ENCODE results near the gene RPS19BP1.

RPS19BP1 gene

GRCh38 chr22:39535831-39536449 is 3.4 kb upstream of the RPS19BP1 start:
- Histone ChIP-seq H3K9me3 (ENCODE audit: insufficient read depth, low read length) (no peaks in the 10 kb centered on the region), H2AFZ (ENCODE audit: low read depth, low read length, severe bottlenecking) (no peak overlapping the region), H3K27ac (ENCODE audit: low read depth, low read length) (no peak overlapping the region), H3K27me3 (ENCODE audit: low read length) (no peaks in the 10 kb centered on the region), H3K9ac (ENCODE audit: low read length) (no peak overlapping the region), H3F3A (ENCODE audit: insufficient read depth) (peaks cover 7% of the 10 kb centered on the region; the same call in 1 of the 2 replicates), H3K79me2 (ENCODE audit: insufficient read depth, low read length) (peaks cover 15% of the 10 kb centered on the region), H3K4me3 (ENCODE audit: insufficient read depth, low read length, poor library complexity, severe bottlenecking) (no peak overlapping the region), H3K9me2 (replicated peaks; ENCODE audit: insufficient read depth, low read length) (no peaks in the 10 kb centered on the region), H4K20me1 (ENCODE audit: low read depth, low read length) (no peaks in the 10 kb centered on the region), H3K4me2 (ENCODE audit: low read depth, low read length, poor library complexity, severe bottlenecking) (no peak overlapping the region), H3K36me3 (ENCODE audit: low read length) (no peaks in the 10 kb centered on the region)
- TF ChIP-seq, protein P1, sequence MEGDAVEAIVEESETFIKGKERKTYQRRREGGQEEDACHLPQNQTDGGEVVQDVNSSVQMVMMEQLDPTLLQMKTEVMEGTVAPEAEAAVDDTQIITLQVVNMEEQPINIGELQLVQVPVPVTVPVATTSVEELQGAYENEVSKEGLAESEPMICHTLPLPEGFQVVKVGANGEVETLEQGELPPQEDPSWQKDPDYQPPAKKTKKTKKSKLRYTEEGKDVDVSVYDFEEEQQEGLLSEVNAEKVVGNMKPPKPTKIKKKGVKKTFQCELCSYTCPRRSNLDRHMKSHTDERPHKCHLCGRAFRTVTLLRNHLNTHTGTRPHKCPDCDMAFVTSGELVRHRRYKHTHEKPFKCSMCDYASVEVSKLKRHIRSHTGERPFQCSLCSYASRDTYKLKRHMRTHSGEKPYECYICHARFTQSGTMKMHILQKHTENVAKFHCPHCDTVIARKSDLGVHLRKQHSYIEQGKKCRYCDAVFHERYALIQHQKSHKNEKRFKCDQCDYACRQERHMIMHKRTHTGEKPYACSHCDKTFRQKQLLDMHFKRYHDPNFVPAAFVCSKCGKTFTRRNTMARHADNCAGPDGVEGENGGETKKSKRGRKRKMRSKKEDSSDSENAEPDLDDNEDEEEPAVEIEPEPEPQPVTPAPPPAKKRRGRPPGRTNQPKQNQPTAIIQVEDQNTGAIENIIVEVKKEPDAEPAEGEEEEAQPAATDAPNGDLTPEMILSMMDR (IDR thresholded peaks at IDR 0.05; ENCODE audit: insufficient read depth, low read length, poor library complexity, severe bottlenecking), result no peak
- no peak for TF ChIP-seq EZH2phosphoT487 (conservative IDR thresholded peaks at IDR 0.05; ENCODE audit: low read length)

GRCh38 chr22:39535357-39535725 is 2.8 kb upstream of the RPS19BP1 start:
- TF ChIP-seq EZH2phosphoT487 (conservative IDR thresholded peaks at IDR 0.05; ENCODE audit: low read length), result no peak
- TF ChIP-seq, protein P1 (IDR thresholded peaks at IDR 0.05; ENCODE audit: insufficient read depth, low read length, poor library complexity, severe bottlenecking), result no peak
- Histone ChIP-seq H3K79me2 (ENCODE audit: insufficient read depth, low read length) (peaks cover 21% of the 10 kb centered on the region), H3K27me3 (ENCODE audit: low read length) (no peaks in the 10 kb centered on the region), H3K36me3 (ENCODE audit: low read length) (no peaks in the 10 kb centered on the region), H3K4me2 (ENCODE audit: low read depth, low read length, poor library complexity, severe bottlenecking) (no peak overlapping the region), H3K9ac (ENCODE audit: low read length) (no peak overlapping the region), H2AFZ (ENCODE audit: low read depth, low read length, severe bottlenecking) (no peak overlapping the region), H3K4me3 (ENCODE audit: insufficient read depth, low read length, poor library complexity, severe bottlenecking) (no peak overlapping the region), H3K27ac (ENCODE audit: low read depth, low read length) (no peak overlapping the region), H3K9me3 (ENCODE audit: insufficient read depth, low read length) (no peaks in the 10 kb centered on the region), H4K20me1 (ENCODE audit: low read depth, low read length) (no peaks in the 10 kb centered on the region), H3F3A (ENCODE audit: insufficient read depth) (peaks cover 7% of the 10 kb centered on the region; the same call in 1 of the 2 replicates), H3K9me2 (replicated peaks; ENCODE audit: insufficient read depth, low read length) (no peaks in the 10 kb centered on the region)

DNA sequence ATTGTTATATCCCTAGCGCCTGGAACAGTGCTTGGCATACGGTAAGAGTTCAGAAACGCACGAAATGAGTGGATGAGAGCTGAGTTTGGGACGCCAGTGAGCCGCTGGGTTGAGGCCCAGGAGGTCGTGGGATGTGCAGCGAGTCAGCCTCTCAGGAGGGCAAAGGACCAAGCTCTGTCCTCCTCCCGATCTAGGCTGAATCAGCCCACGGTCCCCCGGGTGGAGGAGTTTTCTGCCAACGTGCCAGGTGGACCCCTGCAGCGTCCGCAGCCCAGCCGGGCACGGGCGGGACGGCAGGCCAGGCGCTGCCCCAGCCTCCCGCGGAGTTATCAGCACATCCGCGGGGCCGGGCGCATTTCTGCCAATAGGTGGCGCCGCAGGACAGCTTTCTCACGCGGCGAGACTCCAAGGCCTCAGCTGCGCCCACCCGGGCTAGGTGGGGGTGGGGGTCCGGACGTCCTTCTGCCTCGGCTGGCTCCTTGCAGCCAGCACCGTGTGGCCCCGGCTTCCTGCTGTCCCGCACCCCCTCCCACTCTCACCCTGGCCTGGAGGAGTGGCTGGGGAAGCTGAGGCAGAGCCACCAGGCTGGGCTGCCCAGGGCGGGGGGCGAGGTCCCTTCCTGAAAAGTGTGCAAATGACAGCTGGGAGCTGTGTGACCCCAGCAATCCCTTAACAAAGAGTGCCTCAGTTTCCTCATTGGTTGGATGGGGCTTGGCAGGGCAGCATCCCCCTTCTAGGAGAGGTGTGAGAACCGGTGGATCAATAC is 2.2 kb upstream of the RPS19BP1 start:
- Histone ChIP-seq H3K36me3 (ENCODE audit: low read length) (no peaks in the 10 kb centered on the region), H3F3A (ENCODE audit: insufficient read depth) (peaks cover 12% of the 10 kb centered on the region), H3K27me3 (ENCODE audit: low read length) (no peaks in the 10 kb centered on the region), H4K20me1 (ENCODE audit: low read depth, low read length) (no peaks in the 10 kb centered on the region), H3K9me3 (ENCODE audit: insufficient read depth, low read length) (no peaks in the 10 kb centered on the region), H3K4me2 (ENCODE audit: low read depth, low read length, poor library complexity, severe bottlenecking) (no peak overlapping the region), H3K27ac (ENCODE audit: low read depth, low read length) (no peak overlapping the region), H3K9ac (ENCODE audit: low read length) (no peak overlapping the region), H3K79me2 (ENCODE audit: insufficient read depth, low read length) (peaks cover 25% of the 10 kb centered on the region), H3K9me2 (replicated peaks; ENCODE audit: insufficient read depth, low read length) (no peaks in the 10 kb centered on the region), H3K4me3 (ENCODE audit: insufficient read depth, low read length, poor library complexity, severe bottlenecking) (no peak overlapping the region), H2AFZ (ENCODE audit: low read depth, low read length, severe bottlenecking) (peak overlapping the region; percentile 62)
- TF ChIP-seq, protein P1 (IDR thresholded peaks at IDR 0.05; ENCODE audit: insufficient read depth, low read length, poor library complexity, severe bottlenecking), result peak; percentile 58
- TF ChIP-seq EZH2phosphoT487 (conservative IDR thresholded peaks at IDR 0.05; ENCODE audit: low read length), result no peak
